8988T (cell line): ENCODE data around the gene CHAC1.
"Not testable (repeated sequence)": the region's sequence is repeated elsewhere in the genome, so short reads cannot be mapped to it uniquely, and the experiment has no call there.

Source experiments
- DNase-seq: peaks from one replicate; pipeline ENCODE4 v3.0.0; 2011

The CHAC1 gene

GRCh38 chr15:40958723-40959122 lies 5.5 kb downstream of the CHAC1 start:
- DNase-seq = no peak

- no peak for DNase-seq
Observed at GRCh38 chr15:40959331-40960141, 6.3 kb downstream of the CHAC1 start.

- DNase-seq = no peak
Observed at GRCh38 chr15:40960151-40960885, 7.0 kb downstream of the CHAC1 start.

GRCh38 chr15:40960925-40961324 lies 7.7 kb downstream of the CHAC1 start:
- no peak for DNase-seq

- DNase-seq = not testable (repeated sequence)
Observed at GRCh38 chr15:40961740-40962139, 8.5 kb downstream of the CHAC1 start.

- DNase-seq = not testable (repeated sequence)
Observed at GRCh38 chr15:40962317-40962716, 9.0 kb downstream of the CHAC1 start.

GRCh38 chr15:40963201-40963600 lies 9.9 kb downstream of the CHAC1 start:
- no peak for DNase-seq

- DNase-seq = no peak
Observed at GRCh38 chr15:40964006-40964405, 10.7 kb downstream of the CHAC1 start.

- DNase-seq = no peak
Observed at GRCh38 chr15:40964634-40965033, 11.4 kb downstream of the CHAC1 start.

GRCh38 chr15:40968290-40969085 lies 15.2 kb downstream of the CHAC1 start:
- no peak for DNase-seq

GRCh38 chr15:40969363-40969762 lies 16.1 kb downstream of the CHAC1 start:
- DNase-seq = no peak

GRCh38 chr15:40974879-40975278 lies 21.6 kb downstream of the CHAC1 start:
- no peak for DNase-seq

- DNase-seq = no peak
Observed at GRCh38 chr15:40976819-40977218, 23.5 kb downstream of the CHAC1 start.

- no peak for DNase-seq
Observed at GRCh38 chr15:40978141-40978540, 24.9 kb downstream of the CHAC1 start.

- no peak for DNase-seq
Observed at GRCh38 chr15:40978562-40978961, 25.3 kb downstream of the CHAC1 start.

- no peak for DNase-seq
Observed at GRCh38 chr15:40981186-40981585, 27.9 kb downstream of the CHAC1 start.

- no peak for DNase-seq
Observed at GRCh38 chr15:40982855-40983254, 29.6 kb downstream of the CHAC1 start.

- no peak for DNase-seq
Observed at GRCh38 chr15:40984406-40984805, 31.1 kb downstream of the CHAC1 start.

- DNase-seq = no peak
Observed at GRCh38 chr15:40984964-40985363, 31.7 kb downstream of the CHAC1 start.

GRCh38 chr15:40985541-40986330 lies 32.5 kb downstream of the CHAC1 start:
- DNase-seq = no peak

GRCh38 chr15:40986820-40987219 lies 33.5 kb downstream of the CHAC1 start:
- no peak for DNase-seq

GRCh38 chr15:40988156-40988555 lies 34.9 kb downstream of the CHAC1 start:
- no peak for DNase-seq

GRCh38 chr15:40990080-40990479 lies 36.8 kb downstream of the CHAC1 start:
- no peak for DNase-seq
